K562 treated with DMSO at 1 percent for 4 hours (cell line): ENCODE results near the gene FAM241A. TPM values are rescaled to one million over a fixed set of nuclear protein-coding genes. Genes with fewer than 3 reads are reported as not detected.

Experiments
- total RNA-seq: library from RNA; unstranded; fragments of 300-600 nt; gene quantifications from 2 replicates; pipeline ENCODE4 v1.2.3, GENCODE V29; 2022; ENCODE audit not compliant: insufficient read depth

Gene FAM241A
- 4.3 and 4.9 TPM in 2 replicates for total RNA-seq

DNA sequence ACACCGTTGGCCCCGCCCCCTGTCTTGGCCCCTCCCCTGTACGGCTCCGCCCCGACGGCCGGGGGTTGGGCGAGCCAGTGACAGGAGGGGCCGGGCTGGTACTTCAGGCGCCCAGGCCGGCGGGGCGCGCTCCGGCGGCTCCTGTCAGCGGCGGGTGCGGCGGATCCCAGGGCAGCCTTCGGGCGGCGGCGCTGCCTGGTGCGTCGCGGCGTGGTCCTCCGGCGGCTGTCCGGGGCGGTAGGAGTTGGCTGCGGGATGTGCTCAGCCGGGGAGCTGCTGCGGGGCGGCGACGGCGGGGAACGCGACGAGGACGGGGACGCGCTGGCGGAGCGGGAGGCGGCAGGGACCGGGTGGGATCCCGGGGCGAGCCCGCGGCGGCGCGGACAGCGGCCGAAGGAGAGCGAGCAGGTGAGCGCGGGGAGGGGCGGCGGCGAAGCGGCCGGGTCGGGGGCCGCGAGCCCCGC is at the start of gene FAM241A:
Gene FAM241A, plus strand, starts transcription at position 129 of the 464 bp plus-strand sequence. Its CDS starts 127 bp downstream, at position 256.

DNA sequence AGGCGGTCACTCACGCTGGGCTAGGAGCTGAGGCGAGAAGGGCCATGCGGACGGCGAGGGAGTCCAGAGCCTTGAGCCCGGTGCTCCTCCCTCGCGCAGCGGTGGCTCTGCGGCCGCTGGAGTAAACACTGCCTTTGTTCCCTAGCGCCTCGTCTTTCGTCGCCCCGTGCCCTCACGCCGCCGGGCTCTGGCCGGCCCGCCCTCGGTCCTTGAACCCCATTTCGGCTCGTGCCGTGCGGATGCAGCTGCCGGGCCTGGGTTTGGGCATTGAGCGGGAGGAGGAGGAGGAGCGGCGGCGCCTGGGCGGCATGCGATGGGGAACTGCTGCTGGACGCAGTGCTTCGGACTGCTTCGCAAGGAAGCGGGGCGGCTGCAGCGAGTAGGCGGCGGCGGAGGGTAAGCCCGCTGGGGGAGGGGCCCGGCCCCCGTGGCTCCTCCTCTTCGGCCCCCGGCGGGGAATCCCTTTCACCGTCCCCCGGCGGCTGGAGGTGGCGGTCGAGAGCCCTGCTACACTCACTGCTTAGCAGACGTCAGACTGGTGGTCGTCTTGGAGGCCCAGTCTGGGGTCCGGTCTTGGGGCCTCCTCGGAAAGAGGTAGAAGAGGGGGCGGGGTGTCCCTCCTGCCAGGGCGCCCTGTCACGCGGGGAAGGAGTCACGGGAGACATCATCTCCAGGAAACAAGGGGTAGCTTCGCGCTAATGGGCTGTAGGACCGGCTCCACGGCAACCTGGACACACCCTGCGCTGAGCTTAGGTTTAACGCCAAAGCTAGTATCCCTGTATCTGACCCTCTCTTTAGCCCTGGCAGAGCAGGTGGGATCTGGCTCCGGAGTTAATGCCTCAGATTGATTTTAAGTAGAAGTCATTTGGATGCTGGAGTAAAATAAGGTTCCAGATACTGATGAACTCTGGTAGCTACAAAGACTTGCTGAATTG is 86.8 kb downstream of the FAM241A start, which contains the start of gene AP1AR:
Gene AP1AR, plus strand, starts transcription at position 9 of the 935 bp plus-strand sequence. Its CDS starts 305 bp downstream, at position 314.

Other genes starting within 250 kb of the FAM241A start
- gene AP1AR, start 86.3 kb downstream of the FAM241A start, total RNA-seq = 13.4 and 13.7 TPM in 2 replicates
- gene TIFA, start 140.4 kb downstream of the FAM241A start, total RNA-seq = 8.2 and 8.7 TPM in 2 replicates
- 5.3 and 6.8 TPM in 2 replicates for gene ALPK1, start 151.9 kb downstream of the FAM241A start, total RNA-seq